ENCODE measurements around the gene LXN.

GRCh38 chr3:158717576-158717975 is 45.1 kb upstream of the LXN start:
- TF ChIP-seq CTCF (IDR thresholded peaks at IDR 0.05; ENCODE audit: insufficient read depth, low read depth, low read length) (no peak), EZH2 (IDR thresholded peaks at IDR 0.05; ENCODE audit: insufficient read depth, low read length) (no peak)
